Esophagus muscularis mucosa (tissue), 4 donors: Measurements from ENCODE around the gene SFSWAP. TPM values are rescaled to one million over a fixed set of nuclear protein-coding genes. Genes with fewer than 3 reads are reported as not detected.

Experiments used
- DNase-seq: peaks from one replicate; pipeline ENCODE4 v3.0.0-alpha.2; 2017; ENCODE audit errors: extremely low spot score
- H3K27ac ChIP-seq, 4 donors: fragments of 200-600 bp; sonication (generic); replicated peaks in 1 of 4; 1 replicate in 3 of 4; 2 replicates in 1 of 4; pipeline ENCODE4 v1.5.1; 2016 to 2019; ENCODE audit warnings: mild to moderate bottlenecking in 1 of 4
- H3K27me3 ChIP-seq, 4 donors: fragments of 200-600 bp; sonication (generic); one replicate each; pipeline versions ENCODE4 v1.5.1 to v1.6.0; 2016 to 2019
- H3K36me3 ChIP-seq, 4 donors: fragments of 200-600 bp; sonication (generic); one replicate each; pipeline ENCODE4 v1.5.1; 2016 to 2019
- H3K4me1 ChIP-seq, 4 donors: fragments of 200-600 bp; sonication (generic); one replicate each; pipeline ENCODE4 v1.5.1; 2016 to 2019
- H3K4me3 ChIP-seq, 4 donors: fragments of 200-600 bp; sonication (generic); 1 replicate in 2 of 4; 2 replicates in 2 of 4; pipeline ENCODE4 v1.5.1; 2016 to 2019; ENCODE audit warnings: mild to moderate bottlenecking in 4 of 4, moderate library complexity in 1 of 4
- H3K9me3 ChIP-seq, 4 donors: fragments of 200-600 bp; sonication (generic); 1 replicate in 3 of 4; 2 replicates in 1 of 4; pipeline ENCODE4 v1.5.1; 2016 to 2019
- CTCF ChIP-seq, 3 experiments: fragments of 200-600 bp in 2 of 3; fragments of 450-650 bp in 1 of 3; sonication (generic) in 2 of 3; IDR thresholded peaks; one replicate each; pipeline ENCODE4 v1.5.1; 2017 to 2019; ENCODE audit warnings: antibody characterized with exemption in 3 of 3, mild to moderate bottlenecking in 2 of 3, moderate library complexity in 1 of 3
- EP300 ChIP-seq: sonication (generic); formaldehyde crosslinking; IDR thresholded peaks from one replicate; pipeline ENCODE4 v1.6.1; 2017; ENCODE audit warnings: antibody characterized with exemption
- POLR2A ChIP-seq: fragments of 450-650 bp; IDR thresholded peaks from one replicate; pipeline ENCODE4 v1.6.1; 2017; ENCODE audit warnings: antibody characterized with exemption, moderate library complexity, mild to moderate bottlenecking, low read depth
- POLR2AphosphoS5 ChIP-seq, 2 donors: sonication (generic); formaldehyde crosslinking; IDR thresholded peaks; one replicate each; pipeline ENCODE4 v1.6.1; 2017; ENCODE audit warnings: antibody characterized with exemption in 2 of 2
- WGBS: methylation state at CpG from one replicate; pipeline ENCODE4 v1.1.5; 2018; 5-methylcytosine and 5-hydroxymethylcytosine counted together
- intact Hi-C: fragments of 100-400 bp; cut with DNase I; formaldehyde crosslinking; loops from one replicate; pipeline ENCODE4 v1.15.1; 2023
- total RNA-seq, 4 donors: library from RNA; depleted of rRNA; stranded (reverse); fragments of >200 nt; gene quantifications; one replicate each; pipeline versions ENCODE4 v1.1.0 to v1.2.1, GENCODE V29; 2016

The SFSWAP gene
- total RNA-seq, 4 donors from 2014 or later = 21.7 to 28.2 (median 25.0) TPM

GRCh38 chr12:131695968-131696367 lies 14.9 kb upstream of the SFSWAP start:
- Histone ChIP-seq H3K9me3 (no peaks in the 10 kb centered on the region), H3K27ac (no peak overlapping the region), H3K4me3 (no peak overlapping the region), H3K36me3 (no peaks in the 10 kb centered on the region), H3K27me3 (peaks cover 0 to 46% (median 0%) of the 10 kb centered on the region in 4 donors), H3K4me1 (no peaks in the 10 kb centered on the region)
- DNase-seq = no peak
- intact Hi-C loops = no loop called here
- 89% methylated on average over 16 of the region's 16 CpGs for WGBS
- TF ChIP-seq CTCF (IDR thresholded peaks at IDR 0.05) (no peak), POLR2AphosphoS5 (IDR thresholded peaks at IDR 0.05) (no peak), POLR2A (no peak), EP300 (no peak)

- peaks cover 0 to 25% (median 0%) of the 10 kb centered on the region in 4 donors for H3K27me3 ChIP-seq
- DNase-seq = no peak
- no peaks in the 10 kb centered on the region for H3K36me3 ChIP-seq
- TF ChIP-seq CTCF (IDR thresholded peaks at IDR 0.05) (no peak), POLR2AphosphoS5 (IDR thresholded peaks at IDR 0.05) (no peak), POLR2A (no peak), EP300 (no peak)
- WGBS = 75% methylated on average over 12 of the region's 12 CpGs
- H3K4me3 ChIP-seq = no peak overlapping the region
- no peak overlapping the region for H3K27ac ChIP-seq
- H3K4me1 ChIP-seq = no peaks in the 10 kb centered on the region
- intact Hi-C loops = no loop called here
- H3K9me3 ChIP-seq = peaks cover 0 to 6% (median 4%) of the 10 kb centered on the region in 4 donors
Measured at GRCh38 chr12:131698286-131698685, 12.6 kb upstream of the SFSWAP start.

DNA sequence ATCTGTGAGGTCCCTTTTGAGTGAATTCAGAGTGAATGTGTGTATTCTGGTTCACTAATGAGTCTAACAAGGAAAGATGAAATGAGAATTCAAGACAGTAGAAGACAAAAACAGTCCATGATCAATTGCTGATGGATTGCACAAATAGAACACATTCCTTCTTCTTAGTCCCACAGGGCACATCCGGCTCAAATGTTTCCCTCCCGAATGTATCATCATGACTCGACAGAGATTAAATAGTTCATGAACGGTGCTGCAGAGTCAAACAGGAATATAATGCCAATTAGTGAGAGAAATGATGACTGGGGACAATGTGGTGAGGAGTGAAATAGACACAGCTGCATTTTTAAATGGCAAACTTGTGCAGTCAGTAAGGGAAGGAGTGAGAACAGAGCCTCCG lies 11.5 kb upstream of the SFSWAP start:
- Histone ChIP-seq H3K4me1 (no peaks in the 10 kb centered on the region), H3K4me3 (no peak overlapping the region), H3K9me3 (peaks cover 0 to 16% (median 12%) of the 10 kb centered on the region in 4 donors), H3K27ac (no peak overlapping the region), H3K36me3 (no peaks in the 10 kb centered on the region), H3K27me3 (peaks cover 0 to 15% (median 0%) of the 10 kb centered on the region in 4 donors)
- no peak for TF ChIP-seq POLR2A
- TF ChIP-seq EP300 = no peak
- TF ChIP-seq POLR2AphosphoS5 (IDR thresholded peaks at IDR 0.05) = no peak
- TF ChIP-seq CTCF (IDR thresholded peaks at IDR 0.05) = no peak
- WGBS = 56% methylated on average over 5 of the region's 5 CpGs
- intact Hi-C loops = no loop called here
- no peak for DNase-seq

GRCh38 chr12:131700271-131700670 lies 10.6 kb upstream of the SFSWAP start:
- no peak overlapping the region for H3K27ac ChIP-seq
- peaks cover 0 to 14% (median 0%) of the 10 kb centered on the region in 4 donors for H3K27me3 ChIP-seq
- no peak overlapping the region for H3K4me3 ChIP-seq
- 88% methylated on average over 8 of the region's 8 CpGs for WGBS
- H3K9me3 ChIP-seq = peaks cover 0 to 24% (median 15%) of the 10 kb centered on the region in 4 donors
- TF ChIP-seq POLR2AphosphoS5 (IDR thresholded peaks at IDR 0.05) = no peak
- TF ChIP-seq CTCF (IDR thresholded peaks at IDR 0.05) = no peak
- TF ChIP-seq EP300 = no peak
- TF ChIP-seq POLR2A = no peak
- DNase-seq = no peak
- intact Hi-C loops = no loop called here
- H3K36me3 ChIP-seq = no peaks in the 10 kb centered on the region
- H3K4me1 ChIP-seq = no peaks in the 10 kb centered on the region
